T-helper 17 cell (primary cell): ENCODE measurements around the gene RBL1. TPM values are rescaled to one million over a fixed set of nuclear protein-coding genes. Genes with fewer than 3 reads are reported as not detected.

Experiments used
- total RNA-seq, 4 donors: library from RNA in 2 of 4; stranded (reverse) in 2 of 4; gene quantifications; one replicate each; pipeline ENCODE4 v1.2.3 and lab custom pipeline; 2022 to 2026

Gene RBL1
- total RNA-seq, 2 donors from 2014 or later, result 27.1 to 27.3 TPM

Other genes with a start within 250 kb of the RBL1 start
- not detected for gene TLDC2, start 219.9 kb downstream of the RBL1 start, total RNA-seq
- 100 to 1,000 TPM; 275 to 286 TPM for gene SAMHD1, start 144.3 kb downstream of the RBL1 start, total RNA-seq
- 100 to 1,000 TPM; 107 to 120 TPM for gene RPN2, start 83.3 kb upstream of the RBL1 start, total RNA-seq
- 1 to 10 TPM; 1.1 to 2.0 TPM for gene MROH8, start 83.6 kb upstream of the RBL1 start, total RNA-seq
- gene GHRH, start 165.8 kb upstream of the RBL1 start, total RNA-seq, result not detected
- 1 to 10 TPM; 3.6 to 4.9 TPM for gene MANBAL, start 193.7 kb upstream of the RBL1 start, total RNA-seq